Gastroesophageal sphincter (tissue), 3 donors: ENCODE measurements around the gene FIGLA.

Experiments
- CTCF ChIP-seq, 4 experiments: fragments of 200-600 bp in 2 of 4; fragments of 450-650 bp in 2 of 4; sonication (generic) in 1 of 4; IDR thresholded peaks; one replicate each; pipeline ENCODE4 v1.5.1; 2017 to 2019; ENCODE audit warnings: antibody characterized with exemption in 4 of 4, mild to moderate bottlenecking in 2 of 4, moderate library complexity in 2 of 4
- EP300 ChIP-seq: sonication (generic); formaldehyde crosslinking; IDR thresholded peaks from one replicate; pipeline ENCODE4 v1.6.1; 2017; ENCODE audit warnings: antibody characterized with exemption, mild to moderate bottlenecking
- POLR2A ChIP-seq, 2 donors: fragments of 450-650 bp; IDR thresholded peaks; one replicate each; pipeline ENCODE4 v1.6.1; 2017; ENCODE audit warnings: antibody characterized with exemption in 2 of 2, mild to moderate bottlenecking in 2 of 2, moderate library complexity in 1 of 2
- POLR2AphosphoS5 ChIP-seq: sonication (generic); formaldehyde crosslinking; IDR thresholded peaks from one replicate; pipeline ENCODE4 v1.6.1; 2017; ENCODE audit warnings: antibody characterized with exemption

GRCh38 chr2:70757966-70758365 is 32.5 kb downstream of the FIGLA start:
- TF ChIP-seq CTCF (IDR thresholded peaks at IDR 0.05): no peak
- TF ChIP-seq POLR2A (IDR thresholded peaks at IDR 0.05): no peak
- TF ChIP-seq EP300: no peak
- no peak for TF ChIP-seq POLR2AphosphoS5
